ENCODE measurements around the gene ATF6. TPM values are rescaled to one million over a fixed set of nuclear protein-coding genes. Genes with fewer than 3 reads are reported as not detected.

ATF6 gene
- total RNA-seq, 1 experiment from 2014 or later = 56.3 TPM

- TF ChIP-seq CTCF (IDR thresholded peaks at IDR 0.05; ENCODE audit: unreplicated experiment) = no peak
- Mint-ChIP-seq H3K27me3 (ENCODE audit: insufficient read depth, unreplicated experiment) (peaks cover 19% of the 10 kb centered on the region), H3K36me3 (ENCODE audit: insufficient read depth, unreplicated experiment) (no peaks in the 10 kb centered on the region), H3K4me3 (ENCODE audit: unreplicated experiment) (no peak overlapping the region), H3K9me3 (ENCODE audit: unreplicated experiment) (peaks cover 12% of the 10 kb centered on the region), H3K27ac (ENCODE audit: low read depth, unreplicated experiment) (no peak overlapping the region), H3K4me1 (ENCODE audit: insufficient read depth, unreplicated experiment) (no peaks in the 10 kb centered on the region)
- ChIA-PET CTCF (no interaction called here), POLR2A (no interaction called here)
- intact Hi-C loops (cut with micrococcal nuclease) = no loop called here
- no peak for DNase-seq (ENCODE audit: unreplicated experiment)
- BruUV-seq (replicated peaks) = no TSS peak
Observed at GRCh38 chr1:162010175-162010506, 244.0 kb downstream of the ATF6 start.

DNA sequence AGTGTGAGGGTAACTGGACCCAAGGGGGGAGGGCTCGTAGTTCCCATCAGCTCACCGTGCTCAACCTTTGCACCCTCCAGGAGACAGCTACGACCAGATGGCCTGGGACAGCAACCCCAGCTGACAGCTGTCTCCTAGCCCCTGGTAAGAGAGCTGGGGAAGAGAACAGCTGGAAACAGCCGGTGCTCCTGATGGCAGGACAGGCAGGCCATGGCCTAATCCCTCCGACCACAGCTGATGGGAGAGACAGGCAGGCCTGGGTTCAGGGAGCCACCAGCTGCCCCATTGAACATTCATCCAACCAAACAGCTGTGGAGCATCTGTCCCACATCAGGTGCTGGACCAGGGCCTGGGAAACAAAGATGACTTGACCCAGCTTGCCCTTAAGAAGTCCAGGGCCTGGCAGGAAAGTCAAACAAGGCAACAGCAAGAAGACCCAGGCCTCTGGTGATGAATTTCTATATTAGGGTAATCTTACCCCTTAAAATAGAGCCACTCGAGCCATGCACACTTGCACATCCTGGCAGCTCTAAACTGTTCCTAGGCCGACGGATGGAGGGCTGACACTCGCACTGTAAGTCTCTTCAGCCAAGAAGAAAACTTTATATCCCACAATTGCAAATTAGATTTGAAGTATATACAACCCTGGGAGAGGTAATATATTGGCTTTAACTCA, 245.4 kb downstream of the ATF6 start:
- Mint-ChIP-seq H3K36me3 (ENCODE audit: insufficient read depth, unreplicated experiment) (no peaks in the 10 kb centered on the region), H3K27me3 (ENCODE audit: insufficient read depth, unreplicated experiment) (peaks cover 33% of the 10 kb centered on the region), H3K4me1 (ENCODE audit: insufficient read depth, unreplicated experiment) (no peaks in the 10 kb centered on the region), H3K4me3 (ENCODE audit: unreplicated experiment) (no peak overlapping the region), H3K9me3 (ENCODE audit: unreplicated experiment) (peaks cover 12% of the 10 kb centered on the region), H3K27ac (ENCODE audit: low read depth, unreplicated experiment) (no peak overlapping the region)
- no TSS peak for BruUV-seq (replicated peaks)
- DNase-seq (ENCODE audit: unreplicated experiment) = no peak
- intact Hi-C loops (cut with micrococcal nuclease) = no loop called here
- POLR2A ChIA-PET = no interaction called here
- CTCF ChIA-PET = interaction anchor here (0.5 to 0.6 kb wide), 2 partner anchors 95 to 219 kb away, joined by 3 read pairs; no protein-coding TSS in a partner anchor
- no peak for TF ChIP-seq CTCF (IDR thresholded peaks at IDR 0.05; ENCODE audit: unreplicated experiment)

- POLR2A ChIA-PET = no interaction called here
- no peak for TF ChIP-seq CTCF (IDR thresholded peaks at IDR 0.05; ENCODE audit: unreplicated experiment)
- intact Hi-C loops (cut with micrococcal nuclease) = no loop called here
- H3K36me3 Mint-ChIP-seq (ENCODE audit: insufficient read depth, unreplicated experiment) = no peaks in the 10 kb centered on the region
- no TSS peak for BruUV-seq (replicated peaks)
- H3K4me3 Mint-ChIP-seq (ENCODE audit: unreplicated experiment) = no peak overlapping the region
- H3K4me1 Mint-ChIP-seq (ENCODE audit: insufficient read depth, unreplicated experiment) = no peaks in the 10 kb centered on the region
- H3K27ac Mint-ChIP-seq (ENCODE audit: low read depth, unreplicated experiment) = no peak overlapping the region
- H3K9me3 Mint-ChIP-seq (ENCODE audit: unreplicated experiment) = peaks cover 12% of the 10 kb centered on the region
- peaks cover 36% of the 10 kb centered on the region for H3K27me3 Mint-ChIP-seq (ENCODE audit: insufficient read depth, unreplicated experiment)
- DNase-seq (ENCODE audit: unreplicated experiment) = no peak
- CTCF ChIA-PET = interaction anchor here (1.2 to 1.7 kb wide), 2 partner anchors 23 to 24 kb away, joined by 5 to 6 read pairs; no protein-coding TSS in a partner anchor
Observed at GRCh38 chr1:162013289-162013688, 247.2 kb downstream of the ATF6 start.

Other genes with a start within 250 kb of the ATF6 start
- gene HSPA6, start 241.8 kb upstream of the ATF6 start, total RNA-seq (2022) = 0.28 and 0.52 TPM in 2 replicates
- gene FCGR3A, start 216.5 kb upstream of the ATF6 start, total RNA-seq (2022) = not detected in 2 replicates
- gene FCGR3B, start 135.1 kb upstream of the ATF6 start, total RNA-seq (2022) = not detected in 2 replicates
- not detected in 2 replicates for gene FCGR2B, start 103.2 kb upstream of the ATF6 start, total RNA-seq (2022)
- 0.30 and 0.47 TPM in 2 replicates for gene FCRLA, start 59.1 kb upstream of the ATF6 start, total RNA-seq (2022)
- gene FCRLB, start 44.8 kb upstream of the ATF6 start, total RNA-seq (2022) = 1.1 and 1.3 TPM in 2 replicates
- gene DUSP12, start 16.5 kb upstream of the ATF6 start, total RNA-seq (2022) = 57.0 and 65.0 TPM in 2 replicates